ENCODE measurements around the gene DCDC2B. TPM values are rescaled to one million over a fixed set of nuclear protein-coding genes. Genes with fewer than 3 reads are reported as not detected.

DCDC2B gene
- total and polyA plus RNA-seq, 2 donors from 2014 or later, result not detected

GRCh38 chr1:32198237-32199042 is 10.4 kb upstream of the DCDC2B start:
- H3K9ac ChIP-seq (ENCODE audit: low read length in 3 of 3), result no peak overlapping the region
- intact Hi-C loops (cut with DNase I), result no loop called here
- H3K27ac ChIP-seq (ENCODE audit: low read depth in 2 of 2, low read length in 2 of 2), result no peak overlapping the region
- DNase-seq (peak in 1 of 5 donors; percentile 54), FAIRE-seq (no peak)
- H3K4me3 ChIP-seq (ENCODE audit: low read length in 3 of 3), result no peak overlapping the region
- no peaks in the 10 kb centered on the region for H3K27me3 ChIP-seq (ENCODE audit: control insufficient read depth, insufficient read depth, low read length)
- H3K36me3 ChIP-seq (ENCODE audit: control insufficient read depth in 2 of 3, insufficient read depth in 3 of 3, low read length in 3 of 3), result peaks cover 4 to 32% (median 18%) of the 10 kb centered on the region in 3 donors
- TF ChIP-seq CTCF (IDR thresholded peaks at IDR 0.05; ENCODE audit: borderline replicate concordance, extremely low read depth, insufficient read depth), result no peak
- H3K9me3 ChIP-seq (ENCODE audit: control insufficient read depth in 2 of 3, insufficient read depth in 1 of 3, low read length in 3 of 3), result no peaks in the 10 kb centered on the region
- peaks cover 4 to 11% (median 10%) of the 10 kb centered on the region in 3 donors for H3K4me1 ChIP-seq (ENCODE audit: control insufficient read depth in 2 of 3, insufficient read depth in 2 of 3, low read depth in 1 of 3, low read length in 3 of 3)

- H3K4me3 ChIP-seq (ENCODE audit: low read length in 3 of 3), result no peak overlapping the region
- intact Hi-C loops (cut with DNase I), result no loop called here
- TF ChIP-seq CTCF (IDR thresholded peaks at IDR 0.05; ENCODE audit: borderline replicate concordance, extremely low read depth, insufficient read depth), result no peak
- DNase-seq, result peak in 1 of 5 donors; percentile 38
- H3K9ac ChIP-seq (ENCODE audit: low read length in 3 of 3), result no peak overlapping the region
- H3K36me3 ChIP-seq (ENCODE audit: control insufficient read depth in 2 of 3, insufficient read depth in 3 of 3, low read length in 3 of 3), result peaks cover under 1 to 26% (median 14%) of the 10 kb centered on the region in 3 donors
- peak overlapping the region in 1 of 2 donors; percentile 11 for H3K27ac ChIP-seq (ENCODE audit: low read depth in 2 of 2, low read length in 2 of 2)
- no peaks in the 10 kb centered on the region for H3K9me3 ChIP-seq (ENCODE audit: control insufficient read depth in 2 of 3, insufficient read depth in 1 of 3, low read length in 3 of 3)
- H3K27me3 ChIP-seq (ENCODE audit: control insufficient read depth, insufficient read depth, low read length), result no peaks in the 10 kb centered on the region
- no peak for FAIRE-seq
- peaks cover 4 to 11% (median 10%) of the 10 kb centered on the region in 3 donors for H3K4me1 ChIP-seq (ENCODE audit: control insufficient read depth in 2 of 3, insufficient read depth in 2 of 3, low read depth in 1 of 3, low read length in 3 of 3)
Observed at GRCh38 chr1:32199043-32199716, 9.7 kb upstream of the DCDC2B start.

- Histone ChIP-seq H3K27ac (ENCODE audit: low read depth in 2 of 2, low read length in 2 of 2) (peak overlapping the region in 1 of 2 donors; percentile 84), H3K9me3 (ENCODE audit: control insufficient read depth in 2 of 3, insufficient read depth in 1 of 3, low read length in 3 of 3) (no peaks in the 10 kb centered on the region), H3K9ac (ENCODE audit: low read length in 3 of 3) (peak overlapping the region in 2 of 3 donors; percentile 74), H3K4me3 (ENCODE audit: low read length in 3 of 3) (peak overlapping the region; percentile 66 to 86 (median 79)), H3K4me1 (ENCODE audit: control insufficient read depth in 2 of 3, insufficient read depth in 2 of 3, low read depth in 1 of 3, low read length in 3 of 3) (peaks cover 4 to 13% (median 10%) of the 10 kb centered on the region in 3 donors), H3K27me3 (ENCODE audit: control insufficient read depth, insufficient read depth, low read length) (no peaks in the 10 kb centered on the region), H3K36me3 (ENCODE audit: control insufficient read depth in 2 of 3, insufficient read depth in 3 of 3, low read length in 3 of 3) (peaks cover 0 to 21% (median 10%) of the 10 kb centered on the region in 3 donors)
- DNase-seq (peak in 1 of 5 donors; percentile 69), FAIRE-seq (no peak)
- no peak for TF ChIP-seq CTCF (IDR thresholded peaks at IDR 0.05; ENCODE audit: borderline replicate concordance, extremely low read depth, insufficient read depth)
- intact Hi-C loops (cut with DNase I), result no loop called here
Observed at GRCh38 chr1:32199717-32200072, 9.2 kb upstream of the DCDC2B start.

Measured in kidney (tissue), 14 donors.